SHP77 (cell line): ENCODE data around the gene PAGR1.
A peak's percentile ranks its signal among the peaks of the same experiment; 100 is the strongest.

Experiments used
- DNase-seq, 2 experiments: peaks; one replicate each; lab custom pipeline; 2025; lab: John Stamatoyannopoulos, UW

The PAGR1 gene

GRCh38 chr16:29837841-29838240 is 21.9 kb downstream of the PAGR1 start:
- DNase-seq = no peak

DNA sequence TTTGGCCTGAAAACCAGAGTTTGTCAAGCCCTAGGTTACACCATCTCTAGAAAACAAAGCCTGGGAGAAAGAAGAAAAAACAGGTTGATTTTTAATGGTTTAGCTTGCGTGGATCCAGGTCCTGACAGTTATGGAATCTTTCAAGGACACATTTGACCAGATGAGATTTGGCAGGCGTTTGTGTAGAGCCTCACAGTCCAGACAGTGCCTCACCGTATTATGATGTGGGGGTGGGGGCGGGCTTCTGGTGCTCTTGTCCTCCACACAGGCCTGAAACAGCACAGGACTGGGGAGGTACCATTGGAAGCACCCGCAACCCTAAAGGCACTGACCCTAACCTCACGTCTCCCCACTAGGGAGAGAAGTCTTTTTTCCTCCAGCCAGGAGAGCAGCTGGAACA is 23.9 kb downstream of the PAGR1 start:
- no peak for DNase-seq

- DNase-seq = no peak
Measured at GRCh38 chr16:29840240-29840639, 24.3 kb downstream of the PAGR1 start.

GRCh38 chr16:29841631-29842030 is 25.7 kb downstream of the PAGR1 start:
- DNase-seq = no peak

- DNase-seq = no peak
Measured at GRCh38 chr16:29842732-29843346, 26.9 kb downstream of the PAGR1 start.

GRCh38 chr16:29843931-29844330 is 28.0 kb downstream of the PAGR1 start:
- no peak for DNase-seq

GRCh38 chr16:29844575-29845331 is 28.8 kb downstream of the PAGR1 start:
- DNase-seq = no peak

GRCh38 chr16:29845656-29846055 is 29.7 kb downstream of the PAGR1 start:
- DNase-seq = no peak

- DNase-seq = peak; percentile 67 to 72
Measured at GRCh38 chr16:29848420-29849297, 32.7 kb downstream of the PAGR1 start.

DNA sequence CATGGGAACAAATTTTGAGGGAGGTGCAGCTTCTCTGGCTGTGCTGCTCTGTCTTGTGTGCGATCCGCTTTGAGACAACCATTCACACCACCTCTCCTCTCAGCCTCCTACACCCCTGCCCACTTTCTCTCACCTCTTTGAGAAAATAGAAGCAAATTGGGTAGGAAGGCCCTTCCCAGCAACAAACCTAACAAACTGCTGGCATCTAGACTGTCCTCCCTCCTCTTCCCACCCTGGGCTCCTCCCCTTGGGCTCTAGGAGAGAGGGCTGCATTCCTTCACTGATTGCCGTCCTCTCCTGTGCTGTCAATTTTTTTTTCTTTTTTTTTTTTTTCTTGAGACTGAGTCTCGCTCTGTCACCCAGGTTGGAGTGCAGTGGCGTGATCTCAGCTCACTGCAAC is 33.6 kb downstream of the PAGR1 start:
- DNase-seq = no peak

GRCh38 chr16:29850998-29851397 is 35.0 kb downstream of the PAGR1 start:
- DNase-seq = no peak

DNA sequence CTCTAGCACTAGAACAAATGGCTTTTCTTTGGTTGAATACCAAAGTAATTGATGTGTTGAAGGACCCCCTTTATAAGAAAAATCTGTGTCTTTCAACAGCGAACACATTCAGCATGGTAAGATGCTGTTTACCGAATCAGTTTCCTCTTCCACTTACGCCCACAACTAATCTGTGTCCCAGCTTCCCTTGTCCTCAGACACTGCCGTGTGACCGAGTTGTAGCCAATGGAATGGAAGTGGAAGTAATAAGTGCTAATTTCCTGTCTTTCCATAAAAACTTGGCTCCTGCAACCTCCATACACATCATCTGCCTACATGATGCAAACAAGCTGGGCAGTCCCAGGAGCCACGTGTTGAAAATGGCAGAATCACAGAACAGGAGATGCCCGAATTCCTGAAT is 36.7 kb downstream of the PAGR1 start:
- no peak for DNase-seq

- DNase-seq = no peak
Measured at GRCh38 chr16:29854520-29855100, 38.7 kb downstream of the PAGR1 start.

- DNase-seq = no peak
Measured at GRCh38 chr16:29857133-29857760, 41.3 kb downstream of the PAGR1 start.

- DNase-seq = no peak
Measured at GRCh38 chr16:29858149-29858849, 42.3 kb downstream of the PAGR1 start.

- DNase-seq = no peak
Measured at GRCh38 chr16:29858974-29859373, 43.0 kb downstream of the PAGR1 start.

GRCh38 chr16:29860218-29860617 is 44.3 kb downstream of the PAGR1 start:
- DNase-seq = no peak

DNA sequence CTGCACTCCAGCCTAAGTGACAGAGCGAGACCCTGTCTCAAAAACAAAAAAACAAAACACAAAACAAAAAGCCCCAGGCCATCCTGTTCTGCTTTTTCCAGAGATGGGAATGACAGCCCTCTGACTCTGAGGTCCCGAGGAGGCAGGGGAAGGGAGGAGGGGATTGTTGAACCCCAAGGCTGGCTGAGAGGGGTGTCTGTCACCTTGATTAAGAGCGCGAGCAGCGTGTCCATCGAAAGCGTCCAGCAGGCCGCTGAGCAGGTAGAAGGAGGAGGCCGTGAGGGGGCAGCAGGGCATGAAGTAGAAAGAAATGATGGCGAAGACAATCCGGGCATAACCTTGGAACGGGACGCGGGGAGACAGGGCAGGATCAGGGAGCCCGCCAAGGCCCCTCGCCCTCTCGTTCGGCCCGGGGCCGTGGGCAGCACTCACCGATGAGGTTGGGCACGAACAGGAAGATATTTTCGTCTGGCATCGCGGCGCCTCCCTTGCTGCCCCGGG is 46.5 kb downstream of the PAGR1 start:
- no peak for DNase-seq

DNA sequence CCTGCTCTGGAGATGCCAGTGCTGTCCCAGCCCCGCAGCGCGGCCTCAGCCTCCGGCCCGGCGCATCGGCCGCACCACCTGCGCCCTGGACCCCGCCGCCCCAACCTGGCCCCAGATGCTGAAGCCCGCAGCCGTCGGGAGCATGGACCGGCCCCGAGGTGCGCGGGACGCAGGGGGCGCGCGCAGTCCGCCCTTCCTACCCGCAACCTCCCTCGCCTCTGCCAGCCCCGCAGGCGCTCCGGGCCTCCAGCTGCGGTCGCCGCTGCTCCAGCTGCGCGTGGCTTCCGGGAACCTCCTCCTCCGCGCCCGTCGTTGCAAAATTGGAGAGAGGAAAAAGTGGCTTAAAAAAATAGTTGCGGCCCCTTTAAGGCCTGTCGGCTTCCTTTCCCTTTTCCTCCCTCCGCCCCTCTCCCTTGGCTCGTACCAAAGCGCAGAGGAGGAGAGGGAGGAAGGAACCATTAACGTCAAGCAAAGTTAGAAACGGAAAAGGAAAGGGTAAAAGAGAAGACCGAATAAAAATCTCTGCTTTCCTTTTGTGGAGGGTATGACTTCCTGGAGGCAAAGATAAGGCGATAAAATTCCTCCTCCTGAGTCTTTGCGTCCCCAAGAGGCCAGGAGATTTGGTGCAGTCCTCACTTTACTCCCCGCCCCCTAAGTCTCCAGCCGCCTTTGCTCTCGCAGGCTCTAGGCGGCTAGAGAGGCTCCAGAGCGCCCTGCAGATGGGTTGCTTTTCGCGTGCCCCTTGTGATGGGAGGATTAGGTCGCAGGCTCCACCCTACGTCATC is 47.1 kb downstream of the PAGR1 start, which contains the start of gene CDIPT:
CDIPT (minus strand) TSS at position 343 of the 785 bp plus-strand sequence. CDS start 369 bp downstream, outside the sequence.
- DNase-seq = peak; percentile 97 to 98

- no peak for DNase-seq
Measured at GRCh38 chr16:29863669-29863984, 47.7 kb downstream of the PAGR1 start.
